Glutamatergic neuron (in vitro differentiated cells): ENCODE measurements around the gene DUS1L. TPM values are rescaled to one million over a fixed set of nuclear protein-coding genes. Genes with fewer than 3 reads are reported as not detected.

Experiments used
- DNase-seq: peaks from one replicate; pipeline ENCODE4 v3.0.0; 2022
- H3K27ac Mint-ChIP-seq: one replicate; pipeline ENCODE4 v1.8.0; 2020; ENCODE audit warnings: mild to moderate bottlenecking, mixed read lengths, inconsistent platforms; ENCODE audit not compliant: unreplicated experiment
- H3K27me3 Mint-ChIP-seq: one replicate; pipeline ENCODE4 v1.8.0; 2020; ENCODE audit warnings: mild to moderate bottlenecking, moderate library complexity, mixed read lengths, inconsistent platforms; ENCODE audit not compliant: unreplicated experiment
- H3K36me3 Mint-ChIP-seq: one replicate; pipeline ENCODE4 v1.8.0; 2020; ENCODE audit warnings: mild to moderate bottlenecking, mixed read lengths, inconsistent platforms; ENCODE audit not compliant: unreplicated experiment
- H3K4me1 Mint-ChIP-seq: one replicate; pipeline ENCODE4 v1.8.0; 2020; ENCODE audit warnings: mild to moderate bottlenecking, low read depth, mixed read lengths, inconsistent platforms; ENCODE audit not compliant: unreplicated experiment
- H3K4me3 Mint-ChIP-seq: one replicate; pipeline ENCODE4 v1.8.0; 2020; ENCODE audit warnings: mild to moderate bottlenecking, mixed read lengths, inconsistent platforms; ENCODE audit not compliant: unreplicated experiment
- H3K9me3 Mint-ChIP-seq: one replicate; pipeline ENCODE4 v1.8.0; 2020; ENCODE audit warnings: mild to moderate bottlenecking, moderate library complexity, mixed read lengths, inconsistent platforms; ENCODE audit not compliant: unreplicated experiment
- total RNA-seq: library from RNA; stranded (reverse); fragmentation: NEBNext Ultra II Directional; extraction: Animal tissue kit (Norgen Biotek cat#: 25700); gene quantifications from one replicate; pipeline ENCODE4 v1.2.1, GENCODE V29; 2021; ENCODE audit not compliant: unreplicated experiment
- TF ChIP-seq, protein P1 (sequence below): fragments of 200-600 bp; sonication (generic); IDR thresholded peaks from one replicate; pipeline ENCODE4 v1.5.0; 2021; ENCODE audit not compliant: partially characterized antibody, unreplicated experiment

DUS1L gene
- total RNA-seq, 1 donor from 2014 or later, result 122 TPM

DNA sequence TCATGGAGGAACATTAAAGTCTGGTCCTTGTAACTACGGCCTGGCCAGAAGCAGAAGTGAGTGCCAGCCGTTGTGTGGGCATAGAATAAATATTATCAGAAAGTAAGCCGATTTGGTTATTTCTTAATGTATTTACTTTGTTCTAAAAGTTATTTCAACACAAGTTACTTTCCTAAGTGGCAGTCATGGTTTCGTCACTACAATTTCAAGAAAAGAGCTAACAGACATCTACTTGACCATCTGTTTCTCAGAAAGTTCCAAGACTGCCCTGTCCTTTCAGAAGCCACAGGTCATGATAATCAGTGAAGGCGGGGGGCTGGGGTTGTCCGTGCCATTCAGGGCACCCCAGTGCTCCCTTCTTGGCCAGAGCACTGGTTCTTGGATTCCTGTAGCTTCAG, 47.3 kb upstream of the DUS1L start:
- TF ChIP-seq, protein P1, sequence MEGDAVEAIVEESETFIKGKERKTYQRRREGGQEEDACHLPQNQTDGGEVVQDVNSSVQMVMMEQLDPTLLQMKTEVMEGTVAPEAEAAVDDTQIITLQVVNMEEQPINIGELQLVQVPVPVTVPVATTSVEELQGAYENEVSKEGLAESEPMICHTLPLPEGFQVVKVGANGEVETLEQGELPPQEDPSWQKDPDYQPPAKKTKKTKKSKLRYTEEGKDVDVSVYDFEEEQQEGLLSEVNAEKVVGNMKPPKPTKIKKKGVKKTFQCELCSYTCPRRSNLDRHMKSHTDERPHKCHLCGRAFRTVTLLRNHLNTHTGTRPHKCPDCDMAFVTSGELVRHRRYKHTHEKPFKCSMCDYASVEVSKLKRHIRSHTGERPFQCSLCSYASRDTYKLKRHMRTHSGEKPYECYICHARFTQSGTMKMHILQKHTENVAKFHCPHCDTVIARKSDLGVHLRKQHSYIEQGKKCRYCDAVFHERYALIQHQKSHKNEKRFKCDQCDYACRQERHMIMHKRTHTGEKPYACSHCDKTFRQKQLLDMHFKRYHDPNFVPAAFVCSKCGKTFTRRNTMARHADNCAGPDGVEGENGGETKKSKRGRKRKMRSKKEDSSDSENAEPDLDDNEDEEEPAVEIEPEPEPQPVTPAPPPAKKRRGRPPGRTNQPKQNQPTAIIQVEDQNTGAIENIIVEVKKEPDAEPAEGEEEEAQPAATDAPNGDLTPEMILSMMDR, result no peak
- no peak for DNase-seq
- Mint-ChIP-seq H3K36me3 (no peaks in the 10 kb centered on the region), H3K4me3 (no peak overlapping the region), H3K27ac (no peak overlapping the region), H3K4me1 (peaks cover 9% of the 10 kb centered on the region), H3K27me3 (peaks cover 8% of the 10 kb centered on the region), H3K9me3 (peaks cover 11% of the 10 kb centered on the region)

DNA sequence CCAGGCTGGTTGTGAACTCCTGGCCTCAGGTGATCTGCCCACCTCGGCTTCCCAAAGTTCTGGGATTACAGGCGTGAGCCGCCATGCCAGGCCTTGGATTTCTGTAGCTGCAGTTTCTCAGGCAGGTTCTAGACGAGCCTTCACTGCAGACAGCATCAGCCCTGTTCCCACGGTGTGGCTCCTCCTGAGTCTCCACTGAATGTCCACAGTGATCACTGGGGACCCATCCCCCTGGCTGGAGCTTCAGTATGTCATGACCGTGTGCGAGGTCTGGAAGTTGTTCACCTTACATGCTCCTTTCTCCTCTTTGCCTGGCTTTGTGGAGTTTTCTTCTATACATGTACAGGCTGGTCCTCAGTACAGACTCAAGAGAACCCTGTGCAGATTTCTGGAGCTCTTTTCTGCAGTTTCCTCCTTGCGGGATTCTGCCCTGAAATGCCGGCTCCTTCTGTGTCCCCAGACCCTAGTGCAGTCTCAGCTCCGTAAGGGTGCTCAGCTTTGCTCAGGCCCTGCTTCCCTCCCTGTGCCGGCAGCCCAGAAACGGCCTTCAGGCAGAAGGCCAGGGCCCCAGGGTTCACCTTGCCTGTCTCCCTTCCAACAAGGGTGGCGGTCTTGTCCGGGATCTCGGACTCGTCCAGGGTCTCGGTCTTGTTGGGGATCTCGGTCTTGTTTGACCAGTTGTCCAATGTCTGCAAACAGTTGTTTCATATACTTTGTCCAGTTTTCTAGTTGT, 46.7 kb upstream of the DUS1L start:
- TF ChIP-seq, protein P1, result no peak
- no peak for DNase-seq
- Mint-ChIP-seq H3K27me3 (peaks cover 5% of the 10 kb centered on the region), H3K4me3 (no peak overlapping the region), H3K27ac (no peak overlapping the region), H3K9me3 (peaks cover 11% of the 10 kb centered on the region), H3K4me1 (peaks cover 8% of the 10 kb centered on the region), H3K36me3 (no peaks in the 10 kb centered on the region)

GRCh38 chr17:82110298-82110697, 44.7 kb upstream of the DUS1L start:
- Mint-ChIP-seq H3K27ac (no peak overlapping the region), H3K4me3 (no peak overlapping the region), H3K27me3 (peaks cover under 1% of the 10 kb centered on the region), H3K4me1 (peaks cover 15% of the 10 kb centered on the region), H3K36me3 (no peaks in the 10 kb centered on the region), H3K9me3 (peaks cover 12% of the 10 kb centered on the region)
- TF ChIP-seq, protein P1, result no peak
- DNase-seq, result no peak

DNA sequence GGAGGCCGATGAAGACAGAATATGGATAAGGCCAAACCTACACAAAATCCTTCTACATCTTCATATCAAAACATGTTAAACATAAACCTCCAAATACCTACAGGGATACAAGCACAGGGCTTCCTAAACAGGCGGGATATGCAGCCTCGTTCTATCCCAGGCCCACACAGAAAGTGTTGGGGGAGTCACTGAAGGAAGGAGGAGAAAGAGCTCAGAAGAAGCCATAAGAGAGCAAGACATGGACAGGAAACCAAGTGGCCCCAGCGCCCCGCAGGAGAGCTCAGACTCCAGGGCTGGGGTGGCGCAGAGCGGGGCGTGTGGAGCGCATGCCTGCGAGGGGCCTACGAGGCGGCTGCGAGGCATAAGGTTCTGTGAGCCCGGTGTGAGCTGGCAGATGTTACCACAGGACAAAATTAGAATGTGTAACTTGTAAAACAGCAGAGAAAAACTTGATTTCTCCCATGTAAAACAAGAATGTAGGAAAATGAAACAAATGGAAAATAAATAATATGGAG, 43.4 kb upstream of the DUS1L start:
- H3K4me3 Mint-ChIP-seq, result peak overlapping the region; percentile 57
- DNase-seq, result no peak
- H3K27ac Mint-ChIP-seq, result peak overlapping the region; percentile 43
- peaks cover 4% of the 10 kb centered on the region for H3K27me3 Mint-ChIP-seq
- H3K4me1 Mint-ChIP-seq, result peaks cover 16% of the 10 kb centered on the region
- TF ChIP-seq, protein P1, result no peak
- H3K9me3 Mint-ChIP-seq, result peaks cover 12% of the 10 kb centered on the region
- H3K36me3 Mint-ChIP-seq, result no peaks in the 10 kb centered on the region

GRCh38 chr17:82108496-82108945, 42.9 kb upstream of the DUS1L start:
- peak; percentile 16 for DNase-seq
- Mint-ChIP-seq H3K27me3 (peaks cover 4% of the 10 kb centered on the region), H3K9me3 (peaks cover 12% of the 10 kb centered on the region), H3K27ac (peak overlapping the region; percentile 43), H3K4me3 (no peak overlapping the region), H3K36me3 (no peaks in the 10 kb centered on the region), H3K4me1 (peaks cover 17% of the 10 kb centered on the region)
- TF ChIP-seq, protein P1, result no peak
